ENCODE data around the gene TMEM223.
"Not testable (repeated sequence)": the region's sequence is repeated elsewhere in the genome, so short reads cannot be mapped to it uniquely, and the experiment has no call there.

The TMEM223 gene

DNA sequence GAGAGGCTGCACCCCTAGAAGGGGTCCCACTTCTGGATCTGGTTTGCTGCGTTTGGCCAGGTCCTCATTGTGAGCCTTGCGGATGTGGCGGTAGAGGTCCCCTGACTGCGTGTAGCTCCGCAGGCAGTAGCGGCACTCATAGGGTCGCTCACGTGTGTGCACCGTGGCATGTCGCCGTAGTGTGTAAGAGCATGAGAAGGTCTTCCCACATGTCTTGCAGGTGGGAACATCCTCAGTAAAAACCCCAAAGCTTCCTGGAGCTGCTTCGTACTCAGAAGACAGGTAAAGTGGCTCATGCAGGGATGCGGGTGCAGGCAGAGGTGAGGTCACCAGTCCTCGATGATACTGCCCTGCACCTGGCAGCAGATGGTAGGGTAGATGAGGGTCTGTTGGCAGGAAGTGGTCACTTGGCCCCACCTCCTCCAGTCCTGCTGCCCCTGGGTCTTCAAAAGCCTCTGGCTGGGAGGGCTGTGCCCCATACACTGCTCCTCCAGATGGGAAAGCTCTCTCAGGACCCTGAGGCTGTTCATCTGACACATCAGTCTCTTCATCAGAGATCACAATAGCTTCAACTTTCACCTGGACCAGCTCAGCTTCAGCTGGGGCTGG lies 39.5 kb downstream of the TMEM223 start:
- DNase-seq, result no peak

DNA sequence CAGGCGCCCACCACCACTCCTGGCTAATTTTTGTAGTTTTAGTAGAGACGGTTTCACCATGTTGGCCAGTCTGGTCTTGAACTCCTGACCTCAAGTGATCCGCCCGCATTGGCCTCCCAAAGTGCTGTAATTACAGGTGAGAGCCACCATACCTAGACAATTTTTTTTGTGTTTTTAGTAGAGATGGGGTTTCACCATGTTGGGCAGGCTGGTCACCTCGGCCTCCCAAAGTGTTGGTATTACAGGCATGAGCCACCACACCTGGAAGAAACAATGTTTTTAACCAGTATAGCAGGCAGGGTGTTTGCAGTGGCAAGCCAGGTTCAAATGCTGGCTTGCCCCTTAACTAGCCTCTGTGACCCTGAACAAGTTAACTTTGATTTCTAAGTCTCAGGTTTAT lies 41.9 kb downstream of the TMEM223 start:
- DNase-seq, result not testable (repeated sequence)

DNA sequence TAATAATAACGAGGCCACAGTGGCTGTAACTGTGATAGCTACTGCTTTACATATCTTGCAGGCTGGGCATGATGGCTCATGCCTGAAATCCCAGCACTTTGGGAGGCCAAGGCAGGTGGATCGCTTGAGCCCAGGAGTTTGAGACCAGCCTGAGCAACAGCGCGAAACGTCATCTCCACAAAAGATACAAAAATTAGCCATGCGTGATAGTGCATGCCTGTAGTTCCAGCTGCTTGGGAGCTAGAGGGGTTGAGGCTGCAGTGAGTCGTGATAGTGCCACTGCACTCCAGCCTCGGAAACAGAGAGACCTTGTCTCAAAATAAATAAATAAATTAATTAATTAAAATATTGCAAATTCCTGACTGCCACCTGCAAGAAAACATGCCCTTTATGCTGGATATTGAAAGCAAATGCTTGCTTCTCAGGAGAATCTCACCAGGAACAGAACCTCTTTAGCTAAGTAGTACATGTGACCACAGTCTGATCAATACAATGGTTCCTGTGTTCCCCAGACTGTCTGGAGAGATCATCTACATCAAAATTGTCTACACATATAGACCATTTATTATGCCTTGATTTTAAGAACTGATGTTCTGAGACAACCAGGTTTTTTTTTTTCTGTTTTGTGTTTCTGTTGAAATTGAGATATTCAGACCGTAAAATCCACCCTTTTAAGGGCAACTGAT lies 44.2 kb downstream of the TMEM223 start:
- DNase-seq, result no peak

All from NCI-H1694 (cell line).